Measurements from ENCODE around the gene MKKS. TPM values are rescaled to one million over a fixed set of nuclear protein-coding genes. Genes with fewer than 3 reads are reported as not detected.
A peak's percentile ranks its signal among the peaks of the same experiment; 100 is the strongest.

MKKS gene
- total RNA-seq, 4 donors from 2014 or later, result 0.80 to 22.5 (median 17.6) TPM

- Histone ChIP-seq H3K27ac (no peak overlapping the region), H3K9me3 (no peaks in the 10 kb centered on the region), H3K27me3 (no peaks in the 10 kb centered on the region), H3K4me1 (peaks cover 0 to 11% (median 0%) of the 10 kb centered on the region in 4 donors), H3K36me3 (no peaks in the 10 kb centered on the region), H3K4me3 (no peak overlapping the region)
- 52 to 64% methylated on average over 8 of the region's 8 CpGs for WGBS, 2 donors (ENCODE audit: low coverage in 1 of 2)
- in situ Hi-C loops (cut with MboI; ENCODE audit: low pct_ligation_motif_present in 1 of 4, low pct_unique_long_range_greater_than_20kb in 1 of 4, low sequenced_read_pairs in 3 of 4) (no loop called here), intact Hi-C loops (cut with DNase I; ENCODE audit: low total_unique reads) (no loop called here)
- TF ChIP-seq EP300 (IDR thresholded peaks at IDR 0.05; ENCODE audit: low read depth) (no peak), POLR2AphosphoS5 (IDR thresholded peaks at IDR 0.05) (no peak), CTCF (IDR thresholded peaks at IDR 0.05) (no peak), POLR2A (IDR thresholded peaks at IDR 0.05) (no peak)
- DNase-seq, result no peak
Observed at GRCh38 chr20:10370091-10370887, 63.7 kb downstream of the MKKS start.

- peak; percentile 8 for DNase-seq
- Histone ChIP-seq H3K27ac (no peak overlapping the region), H3K27me3 (no peaks in the 10 kb centered on the region), H3K9me3 (no peaks in the 10 kb centered on the region), H3K36me3 (no peaks in the 10 kb centered on the region), H3K4me1 (peaks cover 0 to 11% (median 0%) of the 10 kb centered on the region in 4 donors), H3K4me3 (no peak overlapping the region)
- TF ChIP-seq EP300 (IDR thresholded peaks at IDR 0.05; ENCODE audit: low read depth), result no peak
- no peak for TF ChIP-seq CTCF (IDR thresholded peaks at IDR 0.05)
- no peak for TF ChIP-seq POLR2A (IDR thresholded peaks at IDR 0.05)
- TF ChIP-seq POLR2AphosphoS5 (IDR thresholded peaks at IDR 0.05), result no peak
- intact Hi-C loops (cut with DNase I; ENCODE audit: low total_unique reads) (no loop called here), in situ Hi-C loops (cut with MboI; ENCODE audit: low pct_ligation_motif_present in 1 of 4, low pct_unique_long_range_greater_than_20kb in 1 of 4, low sequenced_read_pairs in 3 of 4) (no loop called here)
- 30 to 41% methylated on average over 3 to 4 of the region's 4 CpGs for WGBS, 2 donors (ENCODE audit: low coverage in 1 of 2)
Observed at GRCh38 chr20:10369723-10370090, 64.3 kb downstream of the MKKS start.

- no peak overlapping the region for H3K4me3 ChIP-seq
- 84 to 95% methylated on average over 2 to 3 of the region's 3 CpGs for WGBS, 2 donors (ENCODE audit: low coverage in 1 of 2)
- H3K27me3 ChIP-seq, result no peaks in the 10 kb centered on the region
- H3K4me1 ChIP-seq, result peaks cover 0 to 11% (median 0%) of the 10 kb centered on the region in 4 donors
- DNase-seq, result no peak
- TF ChIP-seq CTCF (IDR thresholded peaks at IDR 0.05) (no peak), POLR2AphosphoS5 (IDR thresholded peaks at IDR 0.05) (no peak), POLR2A (IDR thresholded peaks at IDR 0.05) (no peak), EP300 (IDR thresholded peaks at IDR 0.05; ENCODE audit: low read depth) (no peak)
- in situ Hi-C loops (cut with MboI; ENCODE audit: low pct_ligation_motif_present in 1 of 4, low pct_unique_long_range_greater_than_20kb in 1 of 4, low sequenced_read_pairs in 3 of 4), result no loop called here
- H3K9me3 ChIP-seq, result no peaks in the 10 kb centered on the region
- H3K36me3 ChIP-seq, result no peaks in the 10 kb centered on the region
- H3K27ac ChIP-seq, result no peak overlapping the region
- intact Hi-C loops (cut with DNase I; ENCODE audit: low total_unique reads), result no loop called here
Observed at GRCh38 chr20:10368702-10369041, 65.3 kb downstream of the MKKS start.

GRCh38 chr20:10367943-10368701 lies 65.9 kb downstream of the MKKS start:
- no peak overlapping the region for H3K27ac ChIP-seq
- WGBS, 2 donors (ENCODE audit: low coverage in 1 of 2), result 93 to 94% methylated on average over 7 to 12 of the region's 12 CpGs
- no peak for DNase-seq
- no peak for TF ChIP-seq POLR2AphosphoS5 (IDR thresholded peaks at IDR 0.05)
- TF ChIP-seq POLR2A (IDR thresholded peaks at IDR 0.05), result no peak
- TF ChIP-seq EP300 (IDR thresholded peaks at IDR 0.05; ENCODE audit: low read depth), result no peak
- no peak for TF ChIP-seq CTCF (IDR thresholded peaks at IDR 0.05)
- no peaks in the 10 kb centered on the region for H3K27me3 ChIP-seq
- intact Hi-C loops (cut with DNase I; ENCODE audit: low total_unique reads), result no loop called here
- peaks cover 0 to 11% (median 0%) of the 10 kb centered on the region in 4 donors for H3K4me1 ChIP-seq
- H3K4me3 ChIP-seq, result no peak overlapping the region
- no peaks in the 10 kb centered on the region for H3K36me3 ChIP-seq
- no peaks in the 10 kb centered on the region for H3K9me3 ChIP-seq
- in situ Hi-C loops (cut with MboI; ENCODE audit: low pct_ligation_motif_present in 1 of 4, low pct_unique_long_range_greater_than_20kb in 1 of 4, low sequenced_read_pairs in 3 of 4), result no loop called here
